T47D (cell line): ENCODE results near the gene HAUS2.

Experiments used
- DNase-seq, 2 experiments: peaks; one replicate each; pipeline versions ENCODE4 v3.0.0 to v3.0.0-alpha.2; 2011 to 2012; ENCODE audit warnings: low read depth in 1 of 2, low spot score in 1 of 2
- JUND ChIP-seq: IDR thresholded peaks from 2 replicates; pipeline ENCODE4 v1.6.1; 2012; ENCODE audit warnings: low read depth
- in situ Hi-C: cut with HindIII; loops from 2 replicates; pipeline ENCODE4 v1.10.0; 2016; ENCODE audit warnings: low sequenced_read_pairs, low pct_unique_long_range_greater_than_20kb

The HAUS2 gene

GRCh38 chr15:42603978-42604377 is 55.3 kb downstream of the HAUS2 start:
- no peak for DNase-seq
- TF ChIP-seq JUND, result no peak
- in situ Hi-C loops, result no loop called here

- DNase-seq, result peak in 1 of 2 experiments; percentile 23
- TF ChIP-seq JUND, result no peak
- in situ Hi-C loops, result no loop called here
Observed at GRCh38 chr15:42604894-42605744, 56.5 kb downstream of the HAUS2 start.

DNA sequence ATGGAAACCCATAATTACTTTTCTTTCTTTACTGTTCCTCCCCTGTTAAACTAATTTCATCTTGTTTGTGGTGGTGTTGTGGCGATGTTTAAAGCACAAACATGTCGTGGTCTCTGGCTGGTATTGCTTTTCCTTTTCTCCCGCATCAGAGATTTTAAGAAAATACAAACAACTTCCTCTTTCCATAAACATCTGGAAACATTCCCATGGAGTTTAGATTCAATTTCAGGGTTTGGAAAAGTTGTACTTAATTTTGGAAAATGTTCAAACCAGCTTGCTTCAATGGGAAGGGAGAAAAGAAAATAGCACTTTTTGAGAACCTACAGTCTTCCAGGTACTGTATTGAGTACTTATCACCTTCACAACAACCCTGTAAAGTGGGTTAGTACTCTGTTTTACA is 57.2 kb downstream of the HAUS2 start:
- in situ Hi-C loops, result no loop called here
- DNase-seq, result no peak
- TF ChIP-seq JUND, result no peak

DNA sequence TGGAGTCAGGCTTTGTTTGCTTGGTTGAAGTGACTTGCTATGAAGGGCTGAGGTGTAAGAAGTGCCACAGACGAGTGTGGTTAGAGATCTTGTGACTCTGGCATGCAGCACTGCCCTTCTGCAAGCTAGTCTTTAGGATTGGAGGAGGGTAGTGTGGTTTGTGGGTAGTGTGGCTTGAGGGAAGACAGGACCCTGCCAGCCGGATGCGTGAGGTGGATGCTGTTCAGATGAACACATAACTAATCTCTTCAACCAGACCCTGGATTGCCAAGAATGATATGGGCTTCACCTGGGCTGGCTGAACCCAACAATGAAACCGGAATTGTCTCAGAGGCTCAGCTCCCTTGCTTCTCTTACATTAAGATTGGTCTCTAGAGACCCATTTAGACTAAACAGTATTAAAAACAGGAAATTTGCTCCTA is 59.5 kb downstream of the HAUS2 start:
- no peak for TF ChIP-seq JUND
- in situ Hi-C loops, result no loop called here
- DNase-seq, result peak in 1 of 2 experiments; percentile 16

GRCh38 chr15:42608752-42609488 is 60.3 kb downstream of the HAUS2 start:
- no peak for DNase-seq
- TF ChIP-seq JUND, result no peak
- in situ Hi-C loops, result no loop called here

DNA sequence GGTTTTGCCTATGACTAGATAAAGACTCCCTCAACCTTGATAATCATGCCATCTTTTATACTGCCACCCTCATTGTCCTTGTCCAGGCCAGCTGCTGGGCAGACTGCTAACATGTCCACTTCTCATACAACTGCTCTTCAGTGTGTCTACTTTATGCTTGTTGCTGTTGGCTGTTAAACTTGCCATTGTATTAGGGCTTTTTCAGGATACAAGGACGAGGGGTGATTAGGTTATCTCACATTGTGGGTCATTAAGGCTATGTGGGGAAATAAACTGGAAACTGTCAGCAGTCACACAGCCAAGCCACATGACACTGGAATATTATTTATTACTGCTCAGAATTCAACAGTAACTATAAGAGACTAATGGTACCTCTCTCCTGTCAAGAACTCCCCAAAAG is 62.9 kb downstream of the HAUS2 start:
- no peak for DNase-seq
- in situ Hi-C loops, result no loop called here
- TF ChIP-seq JUND, result no peak

DNA sequence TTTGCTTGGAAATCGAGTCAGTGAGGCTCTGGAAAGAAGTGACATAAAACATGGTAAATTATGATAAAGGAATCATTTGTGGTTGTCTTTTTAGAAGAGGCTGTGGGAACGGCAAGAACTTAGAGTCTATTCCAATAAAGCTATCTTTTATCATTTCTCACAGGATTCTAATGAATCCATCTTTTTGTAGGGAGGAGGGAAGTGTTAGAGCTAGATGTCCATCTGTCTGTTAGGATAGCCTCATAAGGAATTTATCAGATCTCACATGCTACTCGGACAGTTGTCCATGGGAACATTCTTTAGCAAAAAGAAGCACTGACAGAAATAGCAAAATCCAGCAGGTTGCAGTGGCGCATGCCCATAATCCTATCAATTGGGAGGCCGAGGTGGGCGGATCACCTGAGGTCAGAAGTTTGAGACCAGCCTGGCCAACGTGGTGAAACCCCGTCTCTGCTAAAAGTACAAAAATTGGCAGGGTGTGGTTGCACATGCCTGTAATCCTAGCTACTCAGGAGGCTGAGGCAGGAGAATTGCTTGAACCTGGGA is 63.8 kb downstream of the HAUS2 start:
- TF ChIP-seq JUND, result no peak
- no peak for DNase-seq
- in situ Hi-C loops, result no loop called here

DNA sequence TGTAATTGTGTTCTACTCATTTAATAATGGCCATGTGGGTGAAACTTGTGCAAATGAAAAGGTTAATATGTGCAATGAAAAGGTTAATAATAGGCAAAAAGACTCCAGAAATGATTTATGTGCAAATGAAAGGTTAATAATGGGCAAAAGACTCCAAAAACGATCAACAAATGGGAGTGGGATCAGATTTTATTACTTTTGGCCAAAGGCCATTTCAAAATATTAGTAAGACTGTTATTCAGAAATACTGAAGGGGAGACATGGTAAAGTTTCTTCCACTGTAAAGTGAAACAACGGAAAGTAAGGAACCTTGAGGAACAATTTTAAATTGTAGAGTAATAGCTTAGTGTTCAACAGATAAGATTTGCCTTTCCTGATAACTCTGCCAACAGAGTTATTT is 67.5 kb downstream of the HAUS2 start:
- no peak for TF ChIP-seq JUND
- in situ Hi-C loops, result no loop called here
- DNase-seq, result no peak
